ENCODE data around the gene P4HA2. TPM values are rescaled to one million over a fixed set of nuclear protein-coding genes. Genes with fewer than 3 reads are reported as not detected.
A peak's percentile ranks its signal among the peaks of the same experiment; 100 is the strongest.

The P4HA2 gene
- total RNA-seq, 1 donor from 2014 or later, result 50.6 TPM

DNA sequence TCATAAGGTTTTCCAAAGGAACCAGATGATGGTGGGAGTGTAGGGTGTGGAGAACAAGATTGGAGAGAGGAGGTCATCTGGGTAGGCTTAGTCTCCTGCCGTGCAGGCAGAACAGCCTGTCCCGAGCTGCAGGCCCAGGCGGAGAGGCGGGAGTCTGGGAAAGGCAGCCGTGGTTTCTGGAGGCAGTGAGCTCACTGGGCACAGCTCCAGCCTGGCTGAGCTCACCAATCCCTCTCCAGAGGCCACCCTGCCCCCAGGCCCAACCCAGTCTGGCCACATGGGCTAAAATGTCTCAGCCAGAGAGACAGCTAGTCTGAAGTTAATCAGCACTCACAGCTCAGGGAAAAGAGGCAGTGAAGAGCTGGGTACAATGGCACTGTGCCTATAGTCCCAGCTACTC lies 12.3 kb downstream of the P4HA2 start:
- peak overlapping the region in 1 of 3 donors; percentile 1 for H3K4me3 ChIP-seq (ENCODE audit: low read length in 3 of 3)
- H3K27me3 ChIP-seq (ENCODE audit: control insufficient read depth in 3 of 3, insufficient read depth in 3 of 3, low read length in 3 of 3), result no peaks in the 10 kb centered on the region
- H3K9ac ChIP-seq (ENCODE audit: low read depth in 1 of 3, low read length in 3 of 3), result peak overlapping the region in 2 of 3 donors; percentile 20 to 59
- peaks cover 36 to 39% (median 39%) of the 10 kb centered on the region in 3 donors for H3K4me1 ChIP-seq (ENCODE audit: control insufficient read depth in 3 of 3, insufficient read depth in 3 of 3, low read length in 3 of 3)
- H3K9me3 ChIP-seq (ENCODE audit: control insufficient read depth in 3 of 3, low read length in 3 of 3), result no peaks in the 10 kb centered on the region
- H3K27ac ChIP-seq (ENCODE audit: low read depth, low read length), result peak overlapping the region; percentile 59
- peaks cover 9 to 29% (median 22%) of the 10 kb centered on the region in 3 donors for H3K36me3 ChIP-seq (ENCODE audit: control insufficient read depth in 3 of 3, insufficient read depth in 3 of 3, low read length in 3 of 3)

DNA sequence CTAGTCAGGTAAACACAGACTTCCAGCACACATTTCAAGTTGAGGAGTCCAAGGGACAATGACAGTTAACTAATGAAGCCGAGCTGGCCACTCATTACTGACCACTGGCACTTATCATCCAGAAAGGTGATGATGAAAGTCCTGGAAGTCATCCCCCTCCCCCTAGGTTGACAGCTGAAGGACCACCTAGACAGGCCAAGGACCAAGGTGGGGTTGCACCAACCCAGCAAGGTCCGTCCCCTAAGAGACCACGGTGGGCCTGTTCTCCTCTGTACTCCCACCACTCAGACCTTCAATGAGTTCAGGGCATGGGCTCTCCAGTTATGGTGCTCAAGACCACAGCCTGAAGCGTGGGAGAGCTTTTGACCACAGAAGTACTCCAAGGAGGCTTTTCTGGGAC lies 13.2 kb downstream of the P4HA2 start:
- H3K9ac ChIP-seq (ENCODE audit: low read depth in 1 of 3, low read length in 3 of 3), result peak overlapping the region in 1 of 3 donors; percentile 59

DNA sequence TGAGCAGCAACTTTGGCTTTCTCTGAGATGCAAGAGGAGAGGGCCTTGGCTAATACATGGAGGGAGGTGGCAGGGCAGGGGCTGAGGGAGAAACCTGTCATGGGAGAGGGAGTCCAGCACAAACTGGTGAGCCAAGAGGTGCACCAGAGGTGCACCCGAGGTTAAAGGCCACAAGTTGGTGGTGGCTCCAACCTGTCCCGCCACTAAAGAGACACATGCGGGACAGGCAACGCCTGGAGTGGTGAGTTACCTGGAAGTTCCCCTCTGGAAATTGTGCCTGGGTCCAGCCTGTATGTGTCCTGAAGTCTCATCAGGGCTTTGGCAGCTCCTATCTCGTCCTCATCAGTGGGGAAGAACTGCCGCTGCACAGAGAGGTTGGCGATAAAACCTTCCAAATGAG lies 14.0 kb downstream of the P4HA2 start:
- no peak overlapping the region for H3K4me3 ChIP-seq (ENCODE audit: low read length in 3 of 3)
- H3K9me3 ChIP-seq (ENCODE audit: control insufficient read depth in 3 of 3, low read length in 3 of 3), result no peaks in the 10 kb centered on the region
- H3K27ac ChIP-seq (ENCODE audit: low read depth, low read length), result no peak overlapping the region
- H3K4me1 ChIP-seq (ENCODE audit: control insufficient read depth in 3 of 3, insufficient read depth in 3 of 3, low read length in 3 of 3), result peaks cover 23 to 28% (median 25%) of the 10 kb centered on the region in 3 donors
- H3K27me3 ChIP-seq (ENCODE audit: control insufficient read depth in 3 of 3, insufficient read depth in 3 of 3, low read length in 3 of 3), result no peaks in the 10 kb centered on the region
- peaks cover 15 to 42% (median 36%) of the 10 kb centered on the region in 3 donors for H3K36me3 ChIP-seq (ENCODE audit: control insufficient read depth in 3 of 3, insufficient read depth in 3 of 3, low read length in 3 of 3)
- H3K9ac ChIP-seq (ENCODE audit: low read depth in 1 of 3, low read length in 3 of 3), result no peak overlapping the region

More for the DNA sequence above, 13.2 kb downstream of the P4HA2 start:
- H3K27me3 ChIP-seq (ENCODE audit: control insufficient read depth in 3 of 3, insufficient read depth in 3 of 3, low read length in 3 of 3), result no peaks in the 10 kb centered on the region
- peaks cover 15 to 36% (median 30%) of the 10 kb centered on the region in 3 donors for H3K36me3 ChIP-seq (ENCODE audit: control insufficient read depth in 3 of 3, insufficient read depth in 3 of 3, low read length in 3 of 3)
- H3K9me3 ChIP-seq (ENCODE audit: control insufficient read depth in 3 of 3, low read length in 3 of 3), result no peaks in the 10 kb centered on the region
- peak overlapping the region; percentile 59 for H3K27ac ChIP-seq (ENCODE audit: low read depth, low read length)
- no peak overlapping the region for H3K4me3 ChIP-seq (ENCODE audit: low read length in 3 of 3)
- H3K4me1 ChIP-seq (ENCODE audit: control insufficient read depth in 3 of 3, insufficient read depth in 3 of 3, low read length in 3 of 3), result peaks cover 30 to 34% (median 30%) of the 10 kb centered on the region in 3 donors

DNA sequence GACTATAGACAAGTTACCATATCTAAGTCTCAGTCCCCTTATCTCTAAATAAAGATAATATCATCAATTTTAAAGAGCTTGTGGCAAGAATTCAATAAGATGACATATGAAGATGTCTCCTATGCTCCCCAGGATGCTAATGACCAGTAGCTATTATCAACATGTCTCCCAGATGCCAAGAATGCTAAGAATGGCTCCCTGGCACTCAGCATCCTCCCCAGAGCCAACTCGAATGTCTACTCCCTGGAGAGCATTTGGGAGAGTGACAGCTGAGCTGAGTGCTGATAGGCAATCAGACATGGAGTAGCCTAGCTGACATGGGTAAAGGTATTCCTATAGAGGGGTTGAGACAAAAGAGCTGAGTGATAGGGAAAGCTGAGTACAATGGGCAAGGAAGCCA lies 15.9 kb downstream of the P4HA2 start:
- Histone ChIP-seq H3K4me1 (ENCODE audit: control insufficient read depth in 3 of 3, insufficient read depth in 3 of 3, low read length in 3 of 3) (peaks cover 17 to 28% (median 20%) of the 10 kb centered on the region in 3 donors), H3K9ac (ENCODE audit: low read depth in 1 of 3, low read length in 3 of 3) (no peak overlapping the region), H3K27me3 (ENCODE audit: control insufficient read depth in 3 of 3, insufficient read depth in 3 of 3, low read length in 3 of 3) (no peaks in the 10 kb centered on the region), H3K27ac (ENCODE audit: low read depth, low read length) (no peak overlapping the region), H3K36me3 (ENCODE audit: control insufficient read depth in 3 of 3, insufficient read depth in 3 of 3, low read length in 3 of 3) (peaks cover 13 to 44% (median 34%) of the 10 kb centered on the region in 3 donors), H3K4me3 (ENCODE audit: low read length in 3 of 3) (no peak overlapping the region), H3K9me3 (ENCODE audit: control insufficient read depth in 3 of 3, low read length in 3 of 3) (no peaks in the 10 kb centered on the region)

DNA sequence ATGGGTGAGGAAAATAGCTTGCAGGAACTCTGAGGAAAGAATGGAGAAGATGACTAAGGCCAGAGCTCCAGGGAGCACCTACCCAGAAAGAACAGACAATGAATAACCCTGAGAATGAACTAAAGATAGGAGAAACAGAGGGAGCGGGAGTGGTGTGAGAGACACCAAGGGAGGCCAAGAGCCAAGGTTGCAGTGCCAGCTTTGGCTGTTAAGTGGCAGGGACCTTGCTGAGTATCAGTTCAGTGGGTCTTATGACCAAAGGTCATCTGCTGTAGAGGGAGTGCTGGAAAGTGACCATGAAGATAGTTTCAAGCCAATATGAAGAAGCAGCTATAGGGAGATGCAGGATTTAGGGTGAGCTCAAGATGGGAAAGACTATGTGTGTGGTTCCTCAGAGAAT lies 16.7 kb downstream of the P4HA2 start:
- peaks cover 13 to 44% (median 34%) of the 10 kb centered on the region in 3 donors for H3K36me3 ChIP-seq (ENCODE audit: control insufficient read depth in 3 of 3, insufficient read depth in 3 of 3, low read length in 3 of 3)
- no peak overlapping the region for H3K27ac ChIP-seq (ENCODE audit: low read depth, low read length)
- H3K4me3 ChIP-seq (ENCODE audit: low read length in 3 of 3), result no peak overlapping the region
- no peaks in the 10 kb centered on the region for H3K9me3 ChIP-seq (ENCODE audit: control insufficient read depth in 3 of 3, low read length in 3 of 3)
- H3K27me3 ChIP-seq (ENCODE audit: control insufficient read depth in 3 of 3, insufficient read depth in 3 of 3, low read length in 3 of 3), result no peaks in the 10 kb centered on the region
- H3K9ac ChIP-seq (ENCODE audit: low read depth in 1 of 3, low read length in 3 of 3), result no peak overlapping the region
- peaks cover 22 to 35% (median 23%) of the 10 kb centered on the region in 3 donors for H3K4me1 ChIP-seq (ENCODE audit: control insufficient read depth in 3 of 3, insufficient read depth in 3 of 3, low read length in 3 of 3)

DNA sequence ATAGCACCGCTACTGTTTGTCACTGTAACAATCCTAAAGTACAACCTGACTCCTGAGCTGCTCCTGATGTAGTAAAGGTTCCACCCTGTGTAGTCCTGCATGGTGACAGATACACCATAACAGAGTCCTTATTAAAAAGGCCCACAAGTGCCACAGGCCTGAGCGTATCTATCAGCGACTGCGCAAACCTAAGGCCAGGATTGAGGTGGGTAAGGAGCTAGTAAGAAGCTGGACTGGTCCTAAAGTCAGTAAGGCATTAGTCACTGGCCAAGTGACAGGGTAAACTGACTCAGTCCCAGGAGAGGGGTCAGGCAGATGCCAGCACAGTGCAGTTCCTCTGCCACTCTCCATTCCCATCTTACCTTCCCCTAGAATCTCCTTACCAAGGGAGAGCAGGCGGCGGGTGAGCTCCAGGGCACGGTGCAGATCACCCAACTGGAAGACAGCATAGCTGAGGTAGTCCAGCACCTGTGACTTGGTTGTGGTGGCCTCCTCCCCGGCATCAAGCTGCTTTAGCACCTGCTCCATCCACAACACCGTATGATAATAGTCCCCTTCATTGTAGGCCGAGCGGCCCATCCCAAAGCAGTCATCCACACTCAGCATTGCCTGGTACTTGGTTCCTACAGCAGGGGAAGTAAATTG lies 17.6 kb downstream of the P4HA2 start:
- Histone ChIP-seq H3K27me3 (ENCODE audit: control insufficient read depth in 3 of 3, insufficient read depth in 3 of 3, low read length in 3 of 3) (no peaks in the 10 kb centered on the region), H3K27ac (ENCODE audit: low read depth, low read length) (no peak overlapping the region), H3K9me3 (ENCODE audit: control insufficient read depth in 3 of 3, low read length in 3 of 3) (no peaks in the 10 kb centered on the region), H3K4me3 (ENCODE audit: low read length in 3 of 3) (no peak overlapping the region), H3K36me3 (ENCODE audit: control insufficient read depth in 3 of 3, insufficient read depth in 3 of 3, low read length in 3 of 3) (peaks cover 13 to 44% (median 34%) of the 10 kb centered on the region in 3 donors), H3K4me1 (ENCODE audit: control insufficient read depth in 3 of 3, insufficient read depth in 3 of 3, low read length in 3 of 3) (peaks cover 24 to 37% (median 28%) of the 10 kb centered on the region in 3 donors), H3K9ac (ENCODE audit: low read depth in 1 of 3, low read length in 3 of 3) (no peak overlapping the region)

DNA sequence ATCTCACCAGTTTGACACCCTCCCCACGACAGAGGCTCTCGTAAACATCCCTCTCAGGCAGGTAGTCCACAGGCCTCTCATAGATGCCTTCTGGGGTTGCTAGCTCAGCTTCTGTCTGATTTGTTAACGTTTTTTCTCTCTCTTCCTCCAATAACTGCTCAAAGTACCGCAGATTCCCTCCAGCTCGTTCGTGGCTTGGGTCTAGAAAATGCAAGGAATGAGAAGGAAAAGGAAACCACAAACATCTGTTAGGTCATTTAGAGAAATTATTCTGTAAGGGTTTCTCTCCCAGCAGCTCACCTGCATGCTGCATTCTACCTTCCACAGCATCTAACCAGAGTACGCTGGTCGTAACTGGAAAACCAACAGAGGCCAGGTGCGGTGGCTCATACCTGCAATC lies 18.5 kb downstream of the P4HA2 start:
- Histone ChIP-seq H3K36me3 (ENCODE audit: control insufficient read depth in 3 of 3, insufficient read depth in 3 of 3, low read length in 3 of 3) (peaks cover 13 to 49% (median 34%) of the 10 kb centered on the region in 3 donors), H3K9me3 (ENCODE audit: control insufficient read depth in 3 of 3, low read length in 3 of 3) (no peaks in the 10 kb centered on the region), H3K4me1 (ENCODE audit: control insufficient read depth in 3 of 3, insufficient read depth in 3 of 3, low read length in 3 of 3) (peaks cover 22 to 39% (median 27%) of the 10 kb centered on the region in 3 donors)

DNA sequence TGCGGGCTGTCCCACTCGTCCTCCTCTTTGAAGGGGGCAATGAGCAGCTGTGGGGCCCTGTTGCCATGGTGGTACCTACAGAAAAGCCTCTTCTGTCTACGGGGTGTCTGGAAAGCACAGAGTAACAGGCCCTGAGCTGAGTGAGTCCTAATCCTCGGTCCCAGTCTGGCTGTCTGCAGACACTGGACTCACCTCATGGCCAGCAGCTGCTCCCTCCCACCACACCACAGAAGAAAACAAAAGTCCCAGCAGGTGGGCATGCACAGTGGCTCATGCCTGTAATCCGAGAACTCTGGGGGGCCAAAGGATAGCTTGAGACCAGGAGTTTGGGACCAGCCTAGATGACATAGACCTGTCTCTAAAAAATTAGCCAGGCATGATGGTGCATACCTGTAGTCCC lies 19.9 kb downstream of the P4HA2 start:
- Histone ChIP-seq H3K36me3 (ENCODE audit: control insufficient read depth in 3 of 3, insufficient read depth in 3 of 3, low read length in 3 of 3) (peaks cover 13 to 45% (median 40%) of the 10 kb centered on the region in 3 donors), H3K9me3 (ENCODE audit: control insufficient read depth in 3 of 3, low read length in 3 of 3) (no peaks in the 10 kb centered on the region), H3K4me1 (ENCODE audit: control insufficient read depth in 3 of 3, insufficient read depth in 3 of 3, low read length in 3 of 3) (peaks cover 24 to 45% (median 27%) of the 10 kb centered on the region in 3 donors), H3K9ac (ENCODE audit: low read depth in 1 of 3, low read length in 3 of 3) (no peak overlapping the region), H3K4me3 (ENCODE audit: low read length in 3 of 3) (no peak overlapping the region), H3K27ac (ENCODE audit: low read depth, low read length) (no peak overlapping the region), H3K27me3 (ENCODE audit: control insufficient read depth in 3 of 3, insufficient read depth in 3 of 3, low read length in 3 of 3) (no peaks in the 10 kb centered on the region)

More for the DNA sequence above, 18.5 kb downstream of the P4HA2 start:
- Histone ChIP-seq H3K27me3 (ENCODE audit: control insufficient read depth in 3 of 3, insufficient read depth in 3 of 3, low read length in 3 of 3) (no peaks in the 10 kb centered on the region), H3K9ac (ENCODE audit: low read depth in 1 of 3, low read length in 3 of 3) (no peak overlapping the region), H3K4me3 (ENCODE audit: low read length in 3 of 3) (no peak overlapping the region), H3K27ac (ENCODE audit: low read depth, low read length) (no peak overlapping the region)

DNA sequence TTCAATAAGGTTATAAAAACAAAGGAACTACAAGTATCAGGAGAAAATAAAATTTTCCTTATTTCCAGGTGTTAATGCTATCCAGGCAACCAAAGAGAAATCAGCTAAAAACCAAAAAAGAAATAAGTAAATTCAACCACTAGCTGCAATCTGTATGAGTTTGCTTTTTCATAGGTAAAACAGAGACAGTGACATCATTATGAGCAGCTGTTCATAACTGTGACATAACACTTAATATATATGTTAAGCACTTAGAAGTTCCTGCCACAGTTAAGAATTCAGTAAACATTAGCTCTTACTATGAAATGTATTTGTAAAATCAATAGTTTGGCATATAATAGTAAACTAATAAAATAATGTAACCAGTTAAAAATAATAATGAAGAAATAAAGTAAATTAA lies 20.9 kb downstream of the P4HA2 start:
- Histone ChIP-seq H3K9ac (ENCODE audit: low read depth in 1 of 3, low read length in 3 of 3) (no peak overlapping the region), H3K4me3 (ENCODE audit: low read length in 3 of 3) (no peak overlapping the region), H3K27ac (ENCODE audit: low read depth, low read length) (no peak overlapping the region), H3K9me3 (ENCODE audit: control insufficient read depth in 3 of 3, low read length in 3 of 3) (no peaks in the 10 kb centered on the region), H3K4me1 (ENCODE audit: control insufficient read depth in 3 of 3, insufficient read depth in 3 of 3, low read length in 3 of 3) (peaks cover 19 to 37% (median 22%) of the 10 kb centered on the region in 3 donors), H3K36me3 (ENCODE audit: control insufficient read depth in 3 of 3, insufficient read depth in 3 of 3, low read length in 3 of 3) (peaks cover 13 to 37% (median 35%) of the 10 kb centered on the region in 3 donors), H3K27me3 (ENCODE audit: control insufficient read depth in 3 of 3, insufficient read depth in 3 of 3, low read length in 3 of 3) (no peaks in the 10 kb centered on the region)

DNA sequence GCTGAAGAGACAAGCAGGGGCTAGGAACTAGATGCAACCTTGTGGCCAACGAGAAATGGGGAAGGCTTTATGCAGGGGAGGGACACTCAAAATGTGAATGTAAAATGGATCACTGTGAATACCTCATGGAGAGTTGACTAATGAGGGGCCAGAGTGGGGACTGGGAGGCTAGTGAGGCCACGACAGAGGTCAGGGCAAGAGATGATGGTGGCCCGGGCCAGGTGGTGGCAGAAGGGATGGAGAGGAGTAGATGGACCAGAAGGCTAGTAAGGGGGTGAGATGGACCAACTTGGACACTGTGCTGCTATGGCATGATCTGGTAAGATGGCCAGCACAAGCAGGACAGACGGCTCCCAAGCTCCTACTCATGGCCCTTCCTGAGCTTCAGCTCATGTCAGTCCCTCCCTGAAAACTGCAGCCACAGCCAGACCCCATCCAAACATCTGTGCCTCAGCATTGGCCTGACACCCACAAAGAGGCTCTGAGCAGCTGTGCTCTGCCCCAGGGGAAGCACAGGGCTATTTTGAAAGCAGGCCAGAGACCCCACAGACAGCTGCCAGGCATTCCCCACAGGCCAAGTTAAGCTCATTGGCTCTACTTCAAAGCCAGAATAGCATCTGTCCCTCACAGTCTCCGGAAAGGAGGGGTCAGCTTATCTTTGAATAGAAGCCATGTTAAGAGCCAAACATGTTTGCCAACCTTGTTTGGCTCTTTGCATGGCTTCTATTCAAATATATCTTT lies 22.1 kb downstream of the P4HA2 start:
- peaks cover 18 to 30% (median 19%) of the 10 kb centered on the region in 3 donors for H3K4me1 ChIP-seq (ENCODE audit: control insufficient read depth in 3 of 3, insufficient read depth in 3 of 3, low read length in 3 of 3)
- H3K9me3 ChIP-seq (ENCODE audit: control insufficient read depth in 3 of 3, low read length in 3 of 3), result no peaks in the 10 kb centered on the region
- H3K27me3 ChIP-seq (ENCODE audit: control insufficient read depth in 3 of 3, insufficient read depth in 3 of 3, low read length in 3 of 3), result no peaks in the 10 kb centered on the region
- no peak overlapping the region for H3K9ac ChIP-seq (ENCODE audit: low read depth in 1 of 3, low read length in 3 of 3)
- H3K27ac ChIP-seq (ENCODE audit: low read depth, low read length), result no peak overlapping the region
- no peak overlapping the region for H3K4me3 ChIP-seq (ENCODE audit: low read length in 3 of 3)
- peaks cover 12 to 37% (median 29%) of the 10 kb centered on the region in 3 donors for H3K36me3 ChIP-seq (ENCODE audit: control insufficient read depth in 3 of 3, insufficient read depth in 3 of 3, low read length in 3 of 3)
